Smooth muscle cell of bladder (primary cell): Measurements from ENCODE around the gene FAM118A. TPM values are rescaled to one million over a fixed set of nuclear protein-coding genes. Genes with fewer than 3 reads are reported as not detected.

Experiments
- total RNA-seq: library from RNA; depleted of rRNA; stranded (reverse); fragments of >200 nt; gene quantifications from 2 replicates; pipeline ENCODE4 v1.2.3, GENCODE V29; 2014

The FAM118A gene
- total RNA-seq = 17.0 and 46.1 TPM in 2 replicates

GRCh38 chr22:45309422-45310227, at the start of gene FAM118A:
TSS of gene FAM118A (plus strand) at chr22:45309934. CDS start at chr22:45322380, 12,446 bp downstream.

GRCh38 chr22:45284705-45285262, 24.9 kb upstream of the FAM118A start, which contains the start of gene UPK3A:
TSS of gene UPK3A (plus strand) at chr22:45284949. CDS start at chr22:45285014, 65 bp downstream.

Other genes with a start within 250 kb of the FAM118A start
- 29.1 and 34.3 TPM in 2 replicates for gene NUP50, start 146.0 kb upstream of the FAM118A start, total RNA-seq
- 65.3 and 67.9 TPM in 2 replicates for gene KIAA0930, start 69.0 kb upstream of the FAM118A start, total RNA-seq
- gene UPK3A, start 25.0 kb upstream of the FAM118A start, total RNA-seq = not detected in 2 replicates
- gene SMC1B, start 103.7 kb downstream of the FAM118A start, total RNA-seq = not detected in 2 replicates
- 0.09 TPM in 1 of 2 replicates, not detected in the other for gene RIBC2, start 103.8 kb downstream of the FAM118A start, total RNA-seq
- gene FBLN1, start 192.9 kb downstream of the FAM118A start, total RNA-seq = 118 and 184 TPM in 2 replicates